Uterus (tissue), 2 donors: ENCODE results near the gene PSMB2.

Experiments
- CTCF ChIP-seq, 4 experiments: fragments of 200-600 bp in 2 of 4; fragments of 450-650 bp in 2 of 4; sonication (generic) in 2 of 4; IDR thresholded peaks; one replicate each; pipeline ENCODE4 v1.5.1; 2016 to 2019; ENCODE audit warnings: antibody characterized with exemption in 4 of 4, mild to moderate bottlenecking in 2 of 4, moderate library complexity in 1 of 4
- POLR2A ChIP-seq, 2 donors: fragments of 450-650 bp; IDR thresholded peaks; one replicate each; pipeline ENCODE4 v1.6.1; 2016; ENCODE audit warnings: antibody characterized with exemption in 2 of 2, mild to moderate bottlenecking in 1 of 2, moderate library complexity in 1 of 2

- TF ChIP-seq CTCF (IDR thresholded peaks at IDR 0.05): no peak
- no peak for TF ChIP-seq POLR2A (IDR thresholded peaks at IDR 0.05)
Measured at GRCh38 chr1:35597870-35598269, 43.5 kb downstream of the PSMB2 start.
